HG03175 (cell line): ENCODE data around the gene YPEL2.
"Not testable (repeated sequence)": the region's sequence is repeated elsewhere in the genome, so short reads cannot be mapped to it uniquely, and the experiment has no call there.

Source experiments
- ATAC-seq: cut with Tn5 transposase; IDR thresholded peaks from one replicate; pipeline ENCODE4 v1.9.1; 2021; ENCODE audit warnings: mild to moderate bottlenecking, moderate library complexity; ENCODE audit not compliant: unreplicated experiment

Gene YPEL2

GRCh38 chr17:59401725-59402124, 70.3 kb downstream of the YPEL2 start:
- ATAC-seq: no peak

- ATAC-seq: no peak
Observed at GRCh38 chr17:59402760-59403159, 71.3 kb downstream of the YPEL2 start.

- ATAC-seq: no peak
Observed at GRCh38 chr17:59404471-59404870, 73.0 kb downstream of the YPEL2 start.

DNA sequence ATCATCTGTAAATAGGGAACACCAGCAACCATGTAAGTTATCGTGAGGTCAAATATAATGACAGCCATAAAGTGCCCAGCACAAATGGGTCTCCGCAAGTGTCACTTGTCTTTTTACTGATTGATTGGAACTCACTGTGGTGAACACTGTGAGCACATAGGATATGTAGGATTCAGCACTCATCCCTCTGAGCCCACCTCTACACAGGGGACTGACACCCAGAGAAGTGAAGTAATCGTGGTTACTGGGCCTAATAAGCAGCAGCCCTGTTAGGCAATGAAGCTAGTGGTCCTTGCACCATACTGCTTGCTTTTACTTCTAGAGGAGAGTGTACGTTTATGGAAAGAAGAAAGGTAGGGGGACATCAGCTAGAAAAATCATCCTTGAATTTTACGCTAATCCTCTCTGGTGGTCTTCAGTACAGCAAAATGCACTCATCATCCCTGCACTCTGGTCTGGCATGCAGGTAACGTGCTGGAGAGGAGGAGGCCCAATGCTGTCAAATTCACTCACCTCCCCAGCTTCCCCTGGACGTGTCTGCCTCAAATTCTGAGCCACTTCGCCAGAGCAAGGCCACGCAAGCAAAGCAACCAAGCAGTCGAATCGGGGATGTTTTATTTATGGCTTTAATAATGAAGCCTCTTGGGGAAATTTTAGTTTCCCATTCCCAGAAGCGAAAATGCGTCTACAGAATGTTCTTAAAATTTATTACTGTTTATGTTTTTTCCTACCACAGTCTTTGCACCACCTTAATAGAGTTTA, 74.7 kb downstream of the YPEL2 start:
- no peak for ATAC-seq

DNA sequence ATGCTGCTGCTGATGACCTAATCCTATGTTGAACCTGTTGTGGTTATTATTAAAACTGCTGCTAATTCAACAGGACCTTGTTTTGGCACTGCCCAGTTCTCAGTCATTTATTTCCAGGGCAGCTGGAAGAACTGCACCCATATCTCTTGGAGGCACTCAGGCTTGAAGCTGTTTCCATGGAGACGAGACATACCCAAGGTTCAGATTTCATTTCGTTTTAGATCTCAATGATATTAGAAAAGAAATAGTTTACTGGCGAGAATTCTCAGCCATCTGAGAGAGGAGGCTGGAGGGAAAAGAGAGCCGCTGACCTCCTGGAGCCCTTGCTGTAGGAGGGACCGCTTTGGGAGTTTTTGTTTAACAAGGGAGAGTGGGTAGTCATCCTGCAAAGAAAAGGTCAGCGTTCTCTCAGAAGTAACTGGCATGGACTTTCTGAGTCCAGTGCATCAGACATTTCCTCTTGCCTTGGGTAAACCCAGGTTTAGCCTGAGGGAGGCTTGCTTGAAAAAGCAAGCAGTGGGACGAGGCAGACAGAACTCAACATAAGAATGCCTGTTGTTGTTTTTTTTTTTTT, 75.4 kb downstream of the YPEL2 start:
- no peak for ATAC-seq

- ATAC-seq: no peak
Observed at GRCh38 chr17:59409336-59410048, 78.0 kb downstream of the YPEL2 start.

DNA sequence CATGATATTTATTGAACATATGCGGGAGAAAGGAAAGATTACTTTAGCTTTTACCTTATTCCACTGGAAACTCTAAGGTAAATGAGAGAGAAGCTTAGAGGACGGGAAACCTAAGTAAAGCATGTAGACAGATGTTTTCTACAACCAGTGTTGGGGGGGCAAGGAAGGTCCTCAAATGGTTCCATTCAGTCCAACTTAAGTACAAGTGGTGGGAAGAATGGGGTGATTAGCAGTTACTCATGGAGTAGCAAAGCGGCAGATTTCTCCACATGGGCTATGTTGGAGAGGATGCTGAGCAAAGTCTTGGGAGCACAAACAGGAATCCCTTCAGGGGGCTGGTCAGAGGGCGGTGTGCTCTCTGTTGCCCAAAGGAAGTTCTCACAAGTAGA, 78.6 kb downstream of the YPEL2 start:
- ATAC-seq: no peak

DNA sequence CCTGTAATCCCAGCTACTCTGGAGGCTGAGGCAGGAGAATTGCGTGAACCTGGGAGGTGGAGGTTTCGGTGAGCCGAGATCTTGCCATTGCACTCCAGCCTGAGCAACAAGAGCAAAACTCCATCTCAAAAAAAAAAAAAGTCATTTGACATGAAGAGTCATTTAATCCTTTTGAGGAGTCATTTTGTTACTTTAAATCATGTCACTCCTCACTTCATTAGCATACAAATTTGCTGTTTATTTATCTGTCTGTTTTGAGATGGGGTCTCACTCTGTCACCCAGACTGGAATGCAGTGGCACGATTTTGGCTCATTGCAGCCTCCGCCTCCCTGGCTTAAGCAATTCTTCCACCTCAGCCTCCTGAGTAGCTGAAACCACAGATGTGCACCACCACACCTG, 81.0 kb downstream of the YPEL2 start:
- not testable (repeated sequence) for ATAC-seq

DNA sequence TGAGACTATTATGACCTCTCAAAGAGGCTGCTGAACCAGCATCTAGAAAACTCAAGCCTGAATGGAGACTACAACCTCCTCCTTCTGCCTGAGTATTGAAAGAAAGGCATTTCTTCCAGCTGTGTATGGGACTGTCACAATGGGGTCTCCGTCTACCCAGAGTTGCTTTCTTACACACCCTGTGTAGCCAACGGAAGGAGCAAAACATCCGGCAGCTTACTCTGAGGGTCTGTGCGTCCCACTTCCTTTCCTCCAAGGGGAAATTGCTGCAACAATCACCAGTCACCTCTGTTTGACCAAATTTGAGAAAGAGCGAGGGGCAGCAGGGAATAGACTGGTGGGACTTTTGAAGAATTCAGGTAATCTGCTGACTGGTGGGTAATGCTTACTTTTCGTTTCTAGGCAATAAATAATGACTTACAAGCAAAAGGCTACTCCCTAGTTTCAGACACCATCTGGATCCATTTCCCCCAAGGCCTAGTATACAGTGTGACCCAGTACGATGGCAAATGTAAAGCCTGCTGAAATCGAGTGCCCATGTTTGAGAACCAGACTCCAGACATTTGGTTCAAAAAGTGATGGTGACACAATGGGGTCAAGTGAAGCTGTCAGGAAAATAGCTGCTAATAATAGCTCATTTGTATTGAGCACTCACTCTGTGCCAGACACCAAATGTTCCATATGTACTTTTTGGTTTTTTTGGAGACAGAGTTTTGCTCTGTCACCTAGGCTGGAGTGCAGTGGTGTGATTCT, 81.7 kb downstream of the YPEL2 start:
- no peak for ATAC-seq

GRCh38 chr17:59415397-59415796, 83.9 kb downstream of the YPEL2 start:
- ATAC-seq: no peak

DNA sequence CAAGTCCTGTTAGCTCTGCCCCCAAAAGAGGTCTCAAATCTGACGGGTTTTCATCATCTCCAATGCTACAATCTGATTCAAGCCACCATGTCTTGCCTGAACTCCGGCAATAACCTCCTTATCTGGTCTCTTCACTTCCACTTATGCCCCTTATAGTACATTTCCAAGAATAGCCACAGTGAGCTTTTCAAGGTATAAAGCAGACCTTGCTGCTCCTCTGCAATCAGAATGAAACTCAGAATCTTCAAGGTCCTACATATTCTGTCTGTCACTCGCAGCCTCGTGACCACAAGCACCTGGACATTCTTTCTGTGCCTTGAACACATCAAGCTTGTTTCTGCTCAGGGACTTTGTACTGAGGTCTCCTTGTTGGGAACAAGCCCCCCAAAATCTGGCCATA, 84.7 kb downstream of the YPEL2 start:
- no peak for ATAC-seq

DNA sequence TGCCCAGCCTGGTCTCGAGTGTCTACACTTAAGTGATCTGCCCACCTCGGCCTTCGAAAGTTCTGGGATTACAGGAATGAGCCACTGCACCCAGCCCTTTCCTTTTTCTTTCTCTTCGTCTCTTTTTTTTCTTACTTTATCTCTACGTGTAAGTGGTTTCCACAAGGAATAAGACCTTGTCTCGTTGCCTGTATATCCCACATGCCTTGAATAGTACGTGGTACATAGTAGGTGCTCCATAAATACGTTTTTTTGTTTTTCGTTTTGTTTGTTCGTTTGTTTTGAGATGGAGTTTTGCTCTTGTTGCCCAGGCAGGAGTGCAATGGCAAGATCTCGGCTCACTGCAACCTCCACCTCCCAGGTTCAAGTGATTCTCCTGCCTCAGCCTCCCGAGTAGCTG, 86.0 kb downstream of the YPEL2 start:
- ATAC-seq: no peak

GRCh38 chr17:59418732-59419166, 87.3 kb downstream of the YPEL2 start:
- ATAC-seq: no peak

- ATAC-seq: no peak
Observed at GRCh38 chr17:59420901-59421300, 89.4 kb downstream of the YPEL2 start.

DNA sequence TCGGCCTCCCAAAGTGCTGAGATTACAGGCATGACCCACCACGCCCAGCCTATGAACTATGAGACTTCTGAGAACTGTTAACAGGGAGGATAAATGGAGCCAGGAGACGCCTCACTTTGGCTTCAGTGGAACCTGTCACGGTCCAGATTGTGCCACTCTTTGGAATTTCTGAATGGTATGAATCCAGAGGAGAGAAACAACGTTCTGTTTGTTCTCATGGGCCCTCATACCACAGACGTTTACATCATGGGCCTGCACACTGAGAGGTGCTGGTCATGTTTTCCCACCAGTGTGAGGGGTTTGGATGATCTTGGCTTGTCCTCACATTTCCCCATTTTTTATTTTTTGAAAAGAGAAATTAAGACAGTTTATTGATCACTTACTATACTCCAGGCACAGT, 90.3 kb downstream of the YPEL2 start:
- ATAC-seq: no peak

GRCh38 chr17:59423137-59423724, 91.8 kb downstream of the YPEL2 start:
- ATAC-seq: no peak

DNA sequence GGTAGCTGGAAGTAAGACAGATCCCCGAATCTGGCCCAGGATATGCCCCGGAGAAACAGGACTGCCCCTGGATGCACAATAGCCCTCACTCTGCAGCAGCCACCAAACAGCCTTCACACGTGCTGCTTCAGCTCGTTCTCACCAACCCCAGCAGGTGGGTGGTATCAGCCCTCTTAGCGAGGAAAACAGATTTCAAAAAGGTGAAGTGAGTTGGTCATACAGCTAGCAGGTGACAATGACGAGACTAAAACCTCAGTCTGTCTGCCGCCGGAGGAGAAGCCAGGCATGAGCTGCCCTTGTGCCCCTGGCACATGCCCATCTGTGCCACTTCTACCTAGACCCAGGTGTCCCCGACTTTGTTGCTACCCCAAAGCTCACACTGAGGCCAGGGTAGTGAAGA, 92.4 kb downstream of the YPEL2 start:
- no peak for ATAC-seq

DNA sequence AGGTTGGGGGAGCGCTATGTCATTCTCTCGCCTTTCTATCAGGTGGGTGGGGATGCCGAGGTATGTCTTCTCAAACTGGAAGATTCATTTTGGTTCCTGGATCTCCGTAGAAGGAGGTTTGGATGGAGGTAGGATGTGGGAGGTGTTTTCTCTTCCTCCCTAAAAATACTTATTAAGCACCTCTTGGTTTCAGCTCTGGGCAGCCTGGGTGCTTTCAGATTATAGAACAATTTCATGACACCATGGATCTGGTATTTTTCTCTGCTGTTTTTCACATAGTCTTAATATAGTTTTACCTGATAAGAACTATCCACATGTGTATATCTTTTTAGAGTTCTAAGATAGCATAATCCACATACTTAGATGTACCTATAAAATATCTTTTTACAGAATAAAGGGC, 92.9 kb downstream of the YPEL2 start:
- no peak for ATAC-seq

DNA sequence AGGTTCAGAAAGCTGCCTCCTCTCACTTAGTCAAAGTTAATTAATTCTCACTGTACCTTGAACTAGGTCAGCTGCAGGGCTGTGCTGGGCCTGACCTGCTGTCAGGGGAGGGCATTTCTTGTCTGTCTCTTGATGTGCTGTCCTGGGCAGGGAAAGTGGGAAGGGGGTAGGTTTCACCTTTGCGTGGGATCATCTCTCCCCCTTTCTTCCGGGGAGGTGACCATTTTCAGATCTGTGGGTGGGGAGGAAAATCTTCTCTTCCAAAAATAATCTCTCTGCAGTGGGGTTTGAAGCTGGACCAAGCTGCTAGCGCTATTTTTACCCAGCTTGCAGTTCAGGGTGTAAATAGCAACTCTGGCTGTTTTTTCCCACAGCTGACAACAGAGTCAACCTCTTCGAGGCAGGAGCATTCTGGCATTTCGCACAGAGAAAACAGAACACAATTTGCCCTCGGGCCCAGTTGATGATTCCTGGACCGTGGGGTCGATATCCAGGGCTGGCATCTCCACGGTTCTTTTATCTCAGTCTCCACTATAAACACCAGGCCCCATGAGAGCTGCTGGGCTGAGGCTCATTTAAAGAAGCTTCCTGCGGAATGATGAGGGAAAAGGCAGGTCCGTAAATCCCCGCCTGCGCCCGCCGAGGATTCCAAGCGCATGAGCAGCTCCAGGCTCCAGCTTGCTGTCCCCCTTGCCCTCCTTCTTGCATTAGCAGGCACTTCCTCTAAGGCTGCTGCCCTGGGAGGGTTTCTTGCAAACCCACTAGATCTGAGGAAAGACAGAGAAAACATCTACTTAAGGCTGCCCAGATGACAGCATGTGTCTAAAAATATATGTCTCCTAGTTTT, 93.9 kb downstream of the YPEL2 start:
- ATAC-seq: no peak

DNA sequence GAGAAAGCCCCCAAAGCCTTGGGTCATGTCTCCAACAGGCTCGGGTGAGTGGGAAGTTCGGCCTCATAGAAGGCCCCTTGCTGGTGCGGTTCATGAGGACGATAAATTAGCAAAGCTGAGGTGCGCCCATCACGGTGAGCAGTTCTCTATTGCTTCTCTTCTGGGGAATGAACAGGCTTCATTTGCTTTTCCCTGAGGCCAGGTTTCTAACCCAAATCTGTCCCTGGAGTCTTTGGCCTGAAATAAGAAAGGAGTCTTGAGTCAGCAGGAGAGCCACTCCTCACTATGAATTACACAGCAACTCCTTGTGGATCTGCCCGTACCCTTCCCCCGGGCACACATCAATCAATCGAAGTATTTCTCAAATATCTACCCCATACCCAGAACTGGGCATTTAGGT, 94.6 kb downstream of the YPEL2 start:
- no peak for ATAC-seq
